Neural progenitor cell (in vitro differentiated cells): ENCODE measurements around the gene LMF1. TPM values are rescaled to one million over a fixed set of nuclear protein-coding genes. Genes with fewer than 3 reads are reported as not detected.

ENCODE experiments used
- DNase-seq: peaks from one replicate; pipeline ENCODE4 v3.0.0-alpha.2; 2016; ENCODE audit warnings: low spot score
- H2AFZ ChIP-seq: fragments of 200-600 bp; sonication (generic); replicated peaks from 2 replicates; pipeline ENCODE4 v1.6.1; 2016; ENCODE audit warnings: antibody characterized with exemption
- H3F3A ChIP-seq: fragments of 200-600 bp; sonication (generic); 2 replicates; pipeline ENCODE4 v1.6.1; 2016; ENCODE audit warnings: antibody characterized with exemption, low read depth
- H3K27ac ChIP-seq: fragments of 200-600 bp; sonication (generic); 2 replicates; pipeline ENCODE4 v1.5.1; 2016; ENCODE audit warnings: mild to moderate bottlenecking
- H3K27me3 ChIP-seq: fragments of 200-600 bp; sonication (generic); 2 replicates; pipeline ENCODE4 v1.6.1; 2016; ENCODE audit warnings: mild to moderate bottlenecking, moderate library complexity
- H3K36me3 ChIP-seq: fragments of 200-600 bp; sonication (generic); 2 replicates; pipeline ENCODE4 v1.5.1; 2016
- H3K4me1 ChIP-seq: fragments of 200-600 bp; sonication (generic); 2 replicates; pipeline ENCODE4 v1.6.1; 2016; ENCODE audit warnings: mixed run types
- H3K4me2 ChIP-seq: fragments of 200-600 bp; sonication (generic); 2 replicates; pipeline ENCODE4 v1.6.1; 2016
- H3K4me3 ChIP-seq: fragments of 200-600 bp; sonication (generic); 2 replicates; pipeline ENCODE4 v1.5.1; 2016
- H3K79me2 ChIP-seq: fragments of 200-600 bp; sonication (generic); 2 replicates; pipeline ENCODE4 v1.6.1; 2016; ENCODE audit warnings: low read depth
- H3K9ac ChIP-seq: fragments of 200-600 bp; sonication (generic); 2 replicates; pipeline ENCODE4 v1.6.1; 2016
- H3K9me3 ChIP-seq: fragments of 200-600 bp; sonication (generic); 2 replicates; pipeline ENCODE4 v1.5.1; 2016; ENCODE audit warnings: low read depth
- H4K20me1 ChIP-seq: fragments of 200-600 bp; sonication (generic); 2 replicates; pipeline ENCODE4 v1.6.1; 2016; ENCODE audit warnings: low read depth
- H3K27ac Mint-ChIP-seq: 3 replicates; pipeline ENCODE4 v1.8.0; 2021; ENCODE audit warnings: mixed read lengths
- H3K27me3 Mint-ChIP-seq: 2 replicates; pipeline ENCODE4 v1.8.0; 2022; ENCODE audit warnings: low read depth, mild to moderate bottlenecking, inconsistent platforms, moderate library complexity, mixed read lengths; ENCODE audit not compliant: insufficient read depth
- H3K36me3 Mint-ChIP-seq: 3 replicates; pipeline ENCODE4 v1.8.0; 2021; ENCODE audit warnings: mixed read lengths
- H3K4me1 Mint-ChIP-seq: 3 replicates; pipeline ENCODE4 v1.8.0; 2021; ENCODE audit warnings: mixed read lengths
- H3K4me3 Mint-ChIP-seq: 3 replicates; pipeline ENCODE4 v1.8.0; 2021; ENCODE audit warnings: mild to moderate bottlenecking, moderate library complexity, mixed read lengths
- H3K9me3 Mint-ChIP-seq: 3 replicates; pipeline ENCODE4 v1.8.0; 2020; ENCODE audit warnings: mixed read lengths
- EZH2 ChIP-seq: fragments of 200-600 bp; sonication (generic); IDR thresholded peaks from 2 replicates; pipeline ENCODE4 v1.6.1; 2017; ENCODE audit warnings: antibody characterized with exemption, mild to moderate bottlenecking, moderate library complexity
- EZH2phosphoT487 ChIP-seq: fragments of 200-600 bp; sonication (generic); IDR thresholded peaks from 2 replicates; pipeline ENCODE4 v1.6.1; 2017; ENCODE audit warnings: antibody characterized with exemption
- total RNA-seq: library from RNA; depleted of rRNA; stranded (reverse); fragments of >200 nt; gene quantifications from 2 replicates; pipeline ENCODE4 v1.2.3, GENCODE V29; 2015; ENCODE audit warnings: low replicate concordance
- TF ChIP-seq, protein P1 (sequence below): fragments of 200-600 bp; sonication (generic); IDR thresholded peaks from 2 replicates; pipeline ENCODE4 v1.5.1; 2017; ENCODE audit warnings: antibody characterized with exemption, mild to moderate bottlenecking

LMF1 gene
- total RNA-seq, 1 donor from 2014 or later, result 3.4 TPM

DNA sequence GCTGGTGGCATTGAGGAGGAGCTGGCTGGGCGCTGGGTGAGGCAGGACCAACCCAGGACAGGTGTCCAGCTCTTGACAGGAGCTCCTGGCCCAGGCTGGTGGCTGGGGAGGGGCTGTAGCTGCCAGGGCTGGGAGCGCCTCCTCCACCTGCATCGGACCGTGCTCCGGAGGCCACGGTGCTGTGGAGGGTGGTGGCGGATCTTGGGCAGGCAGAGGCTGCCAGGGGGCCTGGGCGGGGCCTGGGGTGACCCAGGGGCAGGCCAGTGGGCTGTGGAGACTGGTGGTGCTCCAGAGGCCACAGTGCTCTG lies 42.8 kb upstream of the LMF1 start:
- no peak overlapping the region for H3K27ac ChIP-seq
- Mint-ChIP-seq H3K4me1 (peaks cover 18% of the 10 kb centered on the region), H3K9me3 (no peaks in the 10 kb centered on the region), H3K4me3 (no peak overlapping the region), H3K27ac (no peak overlapping the region), H3K36me3 (peaks cover 2% of the 10 kb centered on the region), H3K27me3 (peaks cover 26% of the 10 kb centered on the region)
- TF ChIP-seq, protein P1, sequence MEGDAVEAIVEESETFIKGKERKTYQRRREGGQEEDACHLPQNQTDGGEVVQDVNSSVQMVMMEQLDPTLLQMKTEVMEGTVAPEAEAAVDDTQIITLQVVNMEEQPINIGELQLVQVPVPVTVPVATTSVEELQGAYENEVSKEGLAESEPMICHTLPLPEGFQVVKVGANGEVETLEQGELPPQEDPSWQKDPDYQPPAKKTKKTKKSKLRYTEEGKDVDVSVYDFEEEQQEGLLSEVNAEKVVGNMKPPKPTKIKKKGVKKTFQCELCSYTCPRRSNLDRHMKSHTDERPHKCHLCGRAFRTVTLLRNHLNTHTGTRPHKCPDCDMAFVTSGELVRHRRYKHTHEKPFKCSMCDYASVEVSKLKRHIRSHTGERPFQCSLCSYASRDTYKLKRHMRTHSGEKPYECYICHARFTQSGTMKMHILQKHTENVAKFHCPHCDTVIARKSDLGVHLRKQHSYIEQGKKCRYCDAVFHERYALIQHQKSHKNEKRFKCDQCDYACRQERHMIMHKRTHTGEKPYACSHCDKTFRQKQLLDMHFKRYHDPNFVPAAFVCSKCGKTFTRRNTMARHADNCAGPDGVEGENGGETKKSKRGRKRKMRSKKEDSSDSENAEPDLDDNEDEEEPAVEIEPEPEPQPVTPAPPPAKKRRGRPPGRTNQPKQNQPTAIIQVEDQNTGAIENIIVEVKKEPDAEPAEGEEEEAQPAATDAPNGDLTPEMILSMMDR, result no peak
- TF ChIP-seq EZH2phosphoT487, result no peak
- peaks cover 4% of the 10 kb centered on the region for H4K20me1 ChIP-seq
- no peak overlapping the region for H2AFZ ChIP-seq
- no peak overlapping the region for H3K9ac ChIP-seq
- peaks cover 5% of the 10 kb centered on the region for H3F3A ChIP-seq
- no peaks in the 10 kb centered on the region for H3K27me3 ChIP-seq
- no peak overlapping the region for H3K4me2 ChIP-seq
- no peak for DNase-seq
- no peaks in the 10 kb centered on the region for H3K36me3 ChIP-seq
- H3K9me3 ChIP-seq, result no peaks in the 10 kb centered on the region
- H3K4me3 ChIP-seq, result no peak overlapping the region
- H3K4me1 ChIP-seq, result no peaks in the 10 kb centered on the region
- H3K79me2 ChIP-seq, result no peaks in the 10 kb centered on the region

DNA sequence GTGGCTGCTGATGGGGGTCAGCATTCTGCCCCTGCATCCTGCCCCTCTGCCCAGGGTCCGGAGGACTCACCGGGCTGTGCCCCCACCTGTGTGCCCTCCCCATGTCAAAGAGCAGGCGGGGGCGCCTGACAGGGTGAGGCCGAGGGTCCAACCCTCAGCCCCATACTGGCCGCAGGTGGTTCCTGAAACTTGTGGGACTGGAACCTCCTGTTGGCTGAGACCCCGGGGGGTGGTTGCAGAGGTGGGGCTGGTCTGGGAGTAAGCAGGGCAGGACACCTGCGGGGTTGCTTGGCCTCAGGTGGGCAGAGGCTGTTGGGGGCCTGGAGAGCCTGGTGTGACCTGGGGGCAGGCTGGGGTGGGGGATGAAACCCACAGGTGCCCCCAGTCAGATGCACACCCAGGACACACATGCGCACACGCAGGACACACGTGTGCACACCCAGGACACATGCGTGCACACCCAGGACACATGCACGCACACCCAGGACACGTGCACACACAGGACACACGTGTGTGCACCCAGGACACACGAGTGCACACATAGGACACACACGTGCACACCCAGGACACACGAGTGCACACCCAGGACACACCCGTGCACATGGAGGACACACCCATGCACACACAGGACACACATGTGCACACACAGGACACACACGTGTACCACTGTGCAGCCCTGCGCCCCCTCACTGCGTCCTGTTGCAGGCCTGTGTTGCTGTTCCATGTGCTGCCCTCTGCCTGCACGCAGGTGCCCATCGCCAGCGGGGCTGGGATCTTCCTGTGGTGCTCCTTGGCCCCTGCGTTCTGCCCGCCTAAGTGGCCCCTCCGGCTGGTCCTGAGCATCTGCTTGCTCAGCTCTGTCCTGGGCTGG lies 42.2 kb upstream of the LMF1 start:
- Mint-ChIP-seq H3K27ac (no peak overlapping the region), H3K36me3 (peaks cover 2% of the 10 kb centered on the region), H3K9me3 (no peaks in the 10 kb centered on the region), H3K4me1 (peaks cover 15% of the 10 kb centered on the region), H3K4me3 (no peak overlapping the region), H3K27me3 (peaks cover 23% of the 10 kb centered on the region)
- Histone ChIP-seq H3K79me2 (no peaks in the 10 kb centered on the region), H3K9ac (no peak overlapping the region), H3K4me1 (no peaks in the 10 kb centered on the region), H3K4me3 (no peak overlapping the region), H2AFZ (no peak overlapping the region), H4K20me1 (no peaks in the 10 kb centered on the region), H3K27ac (no peak overlapping the region), H3K9me3 (no peaks in the 10 kb centered on the region), H3F3A (no peaks in the 10 kb centered on the region), H3K27me3 (no peaks in the 10 kb centered on the region), H3K4me2 (no peak overlapping the region), H3K36me3 (no peaks in the 10 kb centered on the region)
- DNase-seq, result no peak
- TF ChIP-seq EZH2, result no peak
- TF ChIP-seq, protein P1, result no peak
- no peak for TF ChIP-seq EZH2phosphoT487

DNA sequence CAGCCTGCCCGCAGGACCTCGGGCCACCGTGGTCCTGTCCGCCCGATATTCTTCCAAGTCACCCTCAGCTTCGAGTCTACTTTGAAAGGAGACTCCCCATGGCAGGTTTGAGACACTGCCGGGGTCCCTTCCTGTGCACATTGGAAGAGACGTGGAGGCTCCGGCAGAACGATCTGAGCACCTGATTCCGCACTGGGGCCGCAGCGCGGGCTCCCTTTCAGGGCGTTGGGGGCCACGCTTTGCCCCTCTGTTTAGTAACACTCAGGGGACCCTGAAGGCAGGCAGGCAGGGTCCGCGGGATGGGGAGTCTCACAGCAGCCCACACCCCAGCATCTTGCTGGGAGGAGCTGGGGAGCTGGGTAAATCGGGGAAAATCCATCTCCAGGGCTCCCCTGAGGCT lies 41.4 kb upstream of the LMF1 start:
- no peaks in the 10 kb centered on the region for H3K9me3 Mint-ChIP-seq

More for the DNA sequence above, 41.4 kb upstream of the LMF1 start:
- Mint-ChIP-seq H3K27me3 (peaks cover 21% of the 10 kb centered on the region), H3K27ac (peak overlapping the region; percentile 50), H3K4me1 (peaks cover 13% of the 10 kb centered on the region), H3K36me3 (peaks cover 2% of the 10 kb centered on the region), H3K4me3 (no peak overlapping the region)
- no peak overlapping the region for H2AFZ ChIP-seq
- no peaks in the 10 kb centered on the region for H3K4me1 ChIP-seq
- H3K27ac ChIP-seq, result no peak overlapping the region
- H3K36me3 ChIP-seq, result no peaks in the 10 kb centered on the region
- H3K9me3 ChIP-seq, result no peaks in the 10 kb centered on the region
- no peaks in the 10 kb centered on the region for H3K79me2 ChIP-seq
- H3K4me3 ChIP-seq, result no peak overlapping the region
- no peak overlapping the region for H3K4me2 ChIP-seq
- H4K20me1 ChIP-seq, result no peaks in the 10 kb centered on the region
- H3K27me3 ChIP-seq, result no peaks in the 10 kb centered on the region
- TF ChIP-seq, protein P1, result no peak
- no peak for TF ChIP-seq EZH2phosphoT487
- no peak for TF ChIP-seq EZH2
- H3K9ac ChIP-seq, result no peak overlapping the region
- no peaks in the 10 kb centered on the region for H3F3A ChIP-seq
- no peak for DNase-seq
